ENCODE results near the gene SGCA.

The SGCA gene

DNA sequence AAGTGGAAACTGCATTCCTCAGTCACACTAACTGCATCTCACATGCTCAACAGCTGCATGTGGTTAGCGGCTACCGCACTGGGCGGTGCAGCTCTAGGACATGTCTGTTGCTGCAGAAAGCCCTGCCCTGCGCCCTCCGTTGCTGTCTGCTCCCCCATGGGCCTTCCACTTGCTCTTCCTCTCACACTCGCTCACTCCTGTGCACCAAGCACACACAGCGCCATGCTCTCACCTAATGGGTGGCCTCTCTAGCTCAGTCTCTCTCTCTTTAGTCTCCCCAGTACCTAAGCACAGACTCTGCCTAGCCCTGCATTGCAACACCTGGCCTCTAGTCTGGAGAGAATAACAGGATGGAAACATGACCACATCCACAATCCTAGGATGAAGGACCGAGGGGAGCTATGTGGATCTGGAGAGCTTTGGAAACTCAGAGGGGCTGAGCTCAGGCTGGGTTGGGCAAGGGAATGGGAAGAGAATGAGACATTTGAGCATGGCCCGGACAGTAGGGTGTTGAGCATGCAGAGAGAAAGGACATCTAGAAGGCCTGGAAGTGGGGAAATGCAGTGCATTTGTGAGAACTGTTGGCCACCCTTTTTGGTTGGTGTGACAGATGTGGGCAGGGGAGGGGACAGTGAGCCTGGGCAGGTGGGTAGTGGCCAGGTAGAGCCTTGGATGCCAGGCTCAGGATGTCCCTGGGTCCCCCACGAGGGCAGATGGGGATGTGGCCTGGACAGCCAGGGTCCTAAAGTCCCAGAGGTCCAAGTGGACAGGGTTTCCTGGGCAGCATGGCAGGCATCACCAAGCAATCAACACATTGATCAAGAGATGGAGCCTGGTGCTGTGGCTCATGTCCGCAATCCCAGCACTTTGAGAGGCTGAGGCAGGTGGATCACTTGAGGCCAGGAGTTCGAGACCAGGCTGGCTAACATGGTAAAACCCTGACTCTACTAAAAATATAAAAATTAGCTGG, 16.1 kb downstream of the SGCA start:
- no peak for DNase-seq (ENCODE audit: low read depth in 2 of 2, low spot score in 1 of 2)

DNA sequence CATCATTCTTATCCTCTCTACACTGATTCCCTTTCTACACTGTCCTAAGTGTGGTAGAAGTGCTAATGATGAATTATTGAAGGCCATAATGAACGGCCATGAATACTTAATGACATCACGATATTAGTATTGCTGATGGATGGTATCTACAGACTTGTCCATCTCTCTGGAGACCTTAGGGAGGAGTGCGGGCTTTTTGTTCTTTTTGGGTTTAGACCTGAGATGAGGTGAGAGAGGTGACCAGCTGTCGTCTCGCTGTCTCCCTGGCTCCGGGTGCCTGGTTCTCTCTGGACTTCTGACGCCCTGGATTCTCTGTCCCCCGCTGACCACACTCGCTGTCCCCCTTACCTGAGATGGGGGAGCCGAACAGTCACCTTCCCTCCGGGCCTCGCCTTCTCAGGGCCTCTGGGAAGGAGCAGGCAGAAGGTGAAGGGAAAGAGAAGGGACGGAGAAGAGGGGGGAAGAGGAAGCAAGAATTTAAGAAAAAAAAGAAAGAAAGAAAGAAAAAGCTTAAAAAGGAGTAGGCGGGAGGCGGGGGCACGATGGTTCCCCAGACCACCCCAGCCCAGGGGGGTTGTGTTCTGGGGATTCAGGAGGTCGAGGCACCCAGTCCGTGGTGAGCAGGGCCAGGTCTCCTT, 17.1 kb downstream of the SGCA start:
- DNase-seq (ENCODE audit: low read depth in 2 of 2, low spot score in 1 of 2), result no peak

DNA sequence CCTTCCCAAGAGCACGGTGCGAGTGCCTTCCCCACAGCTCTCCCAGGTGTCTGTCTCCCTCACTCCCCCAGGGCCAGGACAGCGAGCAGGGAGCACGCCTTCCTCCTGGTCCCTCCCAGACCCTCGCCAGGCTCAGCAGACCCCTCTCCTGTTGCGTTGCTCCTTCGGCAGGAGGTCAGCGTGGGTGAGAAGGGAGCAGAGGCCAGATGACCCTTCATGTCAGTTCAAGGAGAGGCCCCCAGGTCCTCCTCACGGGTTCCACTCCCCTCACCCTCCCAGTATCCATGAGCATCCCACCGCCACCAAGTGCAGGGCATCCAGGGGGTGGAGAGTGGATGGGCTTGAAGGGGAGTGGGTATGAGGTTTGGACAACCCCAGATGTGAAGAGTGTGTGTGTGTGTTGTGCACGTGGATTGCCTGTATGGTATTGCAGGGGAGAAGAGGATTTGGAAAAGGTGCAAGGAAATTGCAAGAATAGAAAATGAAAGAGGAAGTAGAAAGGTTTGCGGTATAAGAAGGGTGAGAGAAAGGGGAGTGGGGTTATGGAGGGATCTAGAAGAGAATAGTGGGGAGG, 17.7 kb downstream of the SGCA start:
- no peak for DNase-seq (ENCODE audit: low read depth in 2 of 2, low spot score in 1 of 2)

DNA sequence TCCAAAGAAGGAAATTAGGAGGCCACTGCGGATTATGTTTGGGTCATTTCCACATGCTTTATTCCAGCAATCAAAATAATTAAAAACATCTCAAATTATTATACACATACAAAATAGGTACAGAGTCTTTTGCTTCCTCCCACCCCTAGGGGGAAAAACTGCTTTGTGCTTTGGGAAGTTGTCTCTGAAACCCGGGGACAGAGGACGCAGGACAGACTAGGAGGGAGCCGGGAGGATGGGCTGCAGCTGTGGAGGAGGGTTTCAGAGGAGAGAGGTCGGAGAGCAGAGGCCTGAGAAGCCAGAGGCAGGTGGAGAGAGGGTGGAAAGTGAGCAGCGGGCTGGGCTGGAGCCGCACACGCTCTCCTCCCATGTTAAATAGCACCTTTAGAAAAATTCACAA, 18.3 kb downstream of the SGCA start:
- DNase-seq (ENCODE audit: low read depth in 2 of 2, low spot score in 1 of 2), result no peak

DNA sequence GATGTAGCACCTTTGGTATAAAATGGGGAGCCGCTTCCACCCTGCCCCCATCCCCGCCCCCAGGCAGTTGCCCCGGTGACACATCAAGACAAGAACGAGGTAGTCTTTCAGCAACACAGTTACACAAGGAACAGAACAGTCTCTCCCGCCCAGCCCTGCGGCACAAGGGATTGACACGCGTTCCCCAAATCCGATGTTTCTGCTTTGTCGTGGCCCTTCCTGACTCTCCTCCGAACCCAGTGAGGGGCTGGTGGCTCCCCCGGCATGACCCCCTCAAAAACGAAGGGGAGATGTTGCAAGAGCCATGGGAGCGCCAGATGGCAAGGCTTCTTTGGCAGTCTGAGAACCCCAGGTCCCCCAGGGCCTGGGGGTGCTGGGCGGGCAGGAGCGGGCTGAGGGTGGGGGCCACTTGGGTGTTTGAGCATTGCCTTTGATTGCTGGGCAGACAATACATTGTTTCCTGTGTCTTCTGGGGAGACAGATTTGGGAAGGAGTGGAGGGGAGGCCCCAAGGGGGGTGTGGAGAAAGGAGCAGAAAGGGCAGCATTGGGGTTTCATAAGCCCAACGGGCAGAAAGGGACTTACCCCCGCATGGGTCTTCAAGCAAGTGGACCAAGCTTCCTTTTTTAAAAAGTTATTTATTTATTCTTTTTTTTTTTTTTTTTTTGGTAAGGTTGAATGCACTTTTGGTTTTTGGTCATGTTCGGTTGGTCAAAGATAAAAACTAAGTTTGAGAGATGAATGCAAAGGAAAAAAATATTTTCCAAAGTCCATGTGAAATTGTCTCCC, 19.0 kb downstream of the SGCA start:
- DNase-seq (ENCODE audit: low read depth in 2 of 2, low spot score in 1 of 2), result no peak

DNA sequence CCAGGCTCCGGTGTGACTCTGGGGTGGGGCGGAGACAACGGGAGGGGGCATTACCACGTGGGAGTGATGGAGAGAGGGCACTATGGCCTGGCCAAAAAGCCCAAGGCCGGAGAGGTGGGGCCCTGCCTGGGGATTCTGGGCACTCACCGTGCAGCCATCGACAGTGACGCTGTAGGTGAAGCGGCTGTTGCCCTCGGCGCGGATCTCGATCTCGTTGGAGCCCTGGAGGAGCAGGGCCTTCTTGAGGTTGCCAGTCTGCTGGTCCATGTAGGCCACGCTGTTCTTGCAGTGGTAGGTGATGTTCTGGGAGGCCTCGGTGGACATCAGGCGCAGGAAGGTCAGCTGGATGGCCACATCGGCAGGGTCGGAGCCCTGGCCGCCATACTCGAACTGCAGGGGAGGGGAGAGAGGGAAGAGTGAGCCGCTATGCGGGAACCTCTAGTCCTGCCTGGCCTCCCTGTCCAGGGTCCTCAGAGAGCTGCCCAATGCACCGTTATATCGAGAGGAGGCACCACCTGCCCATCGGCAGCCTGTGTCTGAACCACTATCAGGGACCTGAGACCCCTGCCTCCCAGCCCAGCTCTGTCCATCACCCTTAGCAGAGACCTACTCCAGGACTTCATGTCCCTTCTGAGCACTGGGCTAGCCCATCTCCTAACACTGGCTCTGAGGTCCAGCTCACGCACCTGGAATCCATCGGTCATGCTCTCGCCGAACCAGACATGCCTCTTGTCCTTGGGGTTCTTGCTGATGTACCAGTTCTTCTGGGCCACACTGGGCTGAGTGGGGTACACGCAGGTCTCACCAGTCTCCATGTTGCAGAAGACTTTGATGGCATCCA, 20.0 kb downstream of the SGCA start:
- DNase-seq (ENCODE audit: low read depth in 2 of 2, low spot score in 1 of 2), result no peak

DNA sequence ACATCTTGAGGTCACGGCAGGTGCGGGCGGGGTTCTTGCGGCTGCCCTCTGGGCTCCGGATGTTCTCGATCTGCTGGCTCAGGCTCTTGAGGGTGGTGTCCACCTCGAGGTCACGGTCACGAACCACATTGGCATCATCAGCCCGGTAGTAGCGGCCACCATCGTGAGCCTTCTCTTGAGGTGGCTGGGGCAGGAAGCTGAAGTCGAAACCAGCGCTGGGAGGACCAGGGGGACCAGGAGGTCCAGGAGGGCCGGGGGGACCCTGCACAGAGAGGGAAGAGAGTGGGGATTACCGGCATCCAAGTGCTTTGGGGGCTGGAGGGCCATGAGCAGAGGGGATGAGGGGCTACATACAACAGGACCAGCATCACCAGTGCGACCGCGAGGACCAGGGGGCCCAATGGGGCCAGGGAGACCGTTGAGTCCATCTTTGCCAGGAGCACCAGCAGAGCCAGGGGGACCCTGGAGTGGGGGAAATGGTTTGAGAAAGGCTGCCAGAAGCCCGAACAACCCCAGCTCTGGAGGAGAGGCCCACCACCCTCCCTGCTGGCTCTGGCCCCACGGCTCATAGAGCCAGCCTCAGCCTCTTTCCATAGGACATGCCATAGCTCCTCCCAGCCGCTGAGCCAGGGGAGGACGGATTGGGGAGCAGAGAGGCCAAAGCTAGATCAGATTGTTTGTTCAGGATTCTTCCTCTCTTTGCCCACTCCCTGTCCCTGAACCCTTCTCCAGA, 21.0 kb downstream of the SGCA start:
- DNase-seq (ENCODE audit: low read depth in 2 of 2, low spot score in 1 of 2), result no peak

DNA sequence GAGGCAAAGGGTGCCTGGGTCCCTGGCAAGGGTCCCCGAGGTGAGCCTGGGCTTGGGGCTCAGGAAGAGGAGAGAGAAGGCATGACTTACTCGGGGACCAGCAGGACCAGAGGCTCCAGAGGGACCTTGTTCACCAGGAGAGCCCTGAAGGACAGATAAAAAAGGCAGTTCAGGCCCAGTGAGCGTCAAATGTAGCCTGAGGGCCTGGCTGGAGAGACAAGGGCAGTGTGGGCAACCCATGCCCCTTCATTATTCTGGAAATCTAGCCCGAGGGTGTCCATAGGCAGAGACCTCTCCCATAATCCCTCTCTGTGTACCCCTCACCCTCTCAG, 21.6 kb downstream of the SGCA start:
- no peak for DNase-seq (ENCODE audit: low read depth in 2 of 2, low spot score in 1 of 2)

DNA sequence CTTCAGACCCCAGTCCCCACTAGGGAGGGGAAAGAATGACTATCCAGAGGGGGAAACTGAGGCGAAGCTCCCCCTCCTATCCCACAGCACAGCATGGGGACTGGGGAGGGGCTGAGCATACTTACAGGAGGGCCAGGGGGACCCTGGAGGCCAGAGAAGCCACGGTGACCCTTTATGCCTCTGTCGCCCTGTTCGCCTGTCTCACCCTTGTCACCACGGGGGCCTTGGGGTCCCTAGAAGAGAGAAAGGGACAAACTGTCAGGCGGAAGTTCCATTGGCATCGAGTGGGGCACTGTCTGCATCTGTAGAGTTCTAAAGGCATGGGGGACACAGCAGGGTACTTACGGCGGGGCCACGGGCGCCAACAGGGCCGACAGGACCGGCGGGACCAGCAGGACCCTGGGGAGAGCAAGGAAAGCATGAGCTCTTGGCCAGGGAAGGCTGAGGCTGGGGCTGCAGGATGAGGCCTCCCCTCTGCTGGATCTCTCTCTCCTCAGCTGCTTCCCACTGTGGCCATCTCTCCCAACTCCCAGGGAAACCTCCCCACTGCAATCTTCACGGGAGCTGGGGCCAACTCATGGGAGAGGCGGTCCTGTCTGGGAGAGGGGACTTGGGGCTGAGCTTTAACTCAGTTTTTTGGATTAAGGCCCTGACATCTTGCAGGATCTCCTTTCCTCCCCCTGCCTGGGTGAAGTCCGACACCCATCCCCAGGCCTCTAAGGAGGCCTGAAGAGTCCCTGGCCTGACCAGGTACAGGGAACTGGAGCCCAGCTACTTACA, 22.1 kb downstream of the SGCA start:
- no peak for DNase-seq (ENCODE audit: low read depth in 2 of 2, low spot score in 1 of 2)

DNA sequence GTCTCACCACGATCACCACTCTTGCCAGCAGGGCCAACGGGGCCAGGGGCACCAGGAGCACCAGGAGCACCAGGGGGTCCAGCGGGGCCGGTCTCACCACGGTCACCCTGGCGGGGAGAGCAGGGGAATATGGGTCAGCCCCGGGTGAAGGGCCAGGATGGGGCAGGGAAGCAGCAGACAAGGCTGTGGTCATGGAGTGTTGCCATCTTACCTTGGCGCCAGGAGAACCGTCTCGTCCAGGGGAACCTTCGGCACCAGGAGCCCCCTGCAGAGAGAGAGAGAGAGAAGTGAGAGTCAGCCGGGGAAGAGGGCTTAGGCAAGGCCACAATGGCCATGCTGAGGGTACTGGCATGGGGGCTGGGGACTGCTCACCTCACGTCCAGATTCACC, 22.7 kb downstream of the SGCA start:
- DNase-seq (ENCODE audit: low read depth in 2 of 2, low spot score in 1 of 2), result no peak

DNA sequence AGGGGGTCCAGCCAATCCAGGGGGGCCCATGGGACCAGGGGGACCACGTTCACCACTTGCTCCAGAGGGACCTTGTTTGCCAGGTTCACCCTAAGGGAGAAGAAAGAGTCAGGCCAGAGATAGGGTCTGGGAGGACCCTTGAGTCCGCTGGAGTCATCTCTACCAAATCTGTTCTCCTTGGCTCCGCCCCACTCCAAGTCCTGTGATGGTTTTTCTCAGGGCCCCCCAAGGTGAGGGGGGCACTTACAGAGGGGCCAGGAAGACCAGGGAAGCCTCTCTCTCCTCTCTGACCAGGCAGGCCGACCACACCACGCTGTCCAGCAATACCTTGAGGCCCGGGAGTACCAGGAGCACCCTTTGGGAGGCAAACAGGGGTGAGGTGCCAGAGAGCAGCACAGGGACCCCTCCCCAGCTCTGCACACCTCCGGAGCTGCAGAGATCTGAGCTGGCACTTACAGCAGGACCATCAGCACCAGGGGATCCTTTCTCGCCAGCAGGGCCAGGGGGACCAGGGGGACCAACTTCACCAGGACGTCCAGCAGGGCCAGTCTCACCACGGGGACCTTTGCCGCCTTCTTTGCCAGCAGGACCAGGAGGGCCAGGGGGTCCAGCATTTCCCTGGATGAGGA, 23.2 kb downstream of the SGCA start:
- DNase-seq (ENCODE audit: low read depth in 2 of 2, low spot score in 1 of 2), result no peak

DNA sequence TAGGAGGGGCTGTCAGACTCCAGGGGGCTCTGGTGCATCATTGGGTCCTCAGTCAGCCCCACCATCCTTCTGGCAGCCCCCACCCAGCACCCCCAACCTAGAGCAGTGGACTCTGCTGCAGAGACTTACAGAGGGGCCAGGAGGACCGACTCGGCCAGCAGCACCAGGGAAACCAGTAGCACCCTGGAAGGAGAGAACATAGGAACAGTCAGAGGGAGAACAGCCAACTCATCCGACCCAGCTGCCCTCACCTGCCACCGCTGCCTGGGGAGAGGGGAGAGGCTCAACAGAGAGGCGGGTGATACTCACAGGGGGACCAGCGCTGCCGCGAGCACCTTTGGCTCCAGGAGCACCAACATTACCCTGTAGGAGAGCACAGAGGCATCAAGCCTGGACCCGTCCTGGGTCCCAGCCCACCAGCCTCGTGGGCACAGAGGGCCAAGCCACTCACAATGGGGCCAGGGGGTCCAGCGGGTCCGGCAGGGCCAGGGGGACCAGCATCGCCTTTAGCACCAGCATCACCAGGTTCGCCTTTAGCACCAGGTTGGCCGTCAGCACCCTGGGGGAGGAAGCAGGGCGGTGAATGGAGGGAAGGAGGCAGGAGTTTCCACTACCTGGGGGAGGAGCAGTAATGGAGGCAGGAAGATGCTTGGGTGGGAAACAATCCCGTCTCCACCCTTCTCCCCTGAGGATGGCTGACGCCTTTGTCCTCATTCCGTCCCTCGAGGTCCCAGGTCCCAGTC, 23.9 kb downstream of the SGCA start:
- DNase-seq (ENCODE audit: low read depth in 2 of 2, low spot score in 1 of 2), result no peak

DNA sequence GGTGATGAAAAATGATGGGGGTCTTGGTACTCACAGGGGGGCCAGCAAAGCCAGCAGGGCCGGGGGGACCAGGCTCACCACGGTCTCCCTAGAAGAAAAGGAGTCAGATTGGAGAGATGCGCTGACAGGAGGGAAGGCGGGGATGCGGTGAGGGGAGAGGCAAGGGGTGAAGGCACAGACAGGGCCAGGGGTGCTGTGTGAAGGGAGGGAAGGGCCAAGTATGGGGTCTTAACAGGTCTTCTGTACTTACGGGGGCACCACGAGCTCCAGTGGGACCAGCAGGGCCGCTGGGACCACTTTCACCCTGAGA, 24.4 kb downstream of the SGCA start:
- no peak for DNase-seq (ENCODE audit: low read depth in 2 of 2, low spot score in 1 of 2)

DNA sequence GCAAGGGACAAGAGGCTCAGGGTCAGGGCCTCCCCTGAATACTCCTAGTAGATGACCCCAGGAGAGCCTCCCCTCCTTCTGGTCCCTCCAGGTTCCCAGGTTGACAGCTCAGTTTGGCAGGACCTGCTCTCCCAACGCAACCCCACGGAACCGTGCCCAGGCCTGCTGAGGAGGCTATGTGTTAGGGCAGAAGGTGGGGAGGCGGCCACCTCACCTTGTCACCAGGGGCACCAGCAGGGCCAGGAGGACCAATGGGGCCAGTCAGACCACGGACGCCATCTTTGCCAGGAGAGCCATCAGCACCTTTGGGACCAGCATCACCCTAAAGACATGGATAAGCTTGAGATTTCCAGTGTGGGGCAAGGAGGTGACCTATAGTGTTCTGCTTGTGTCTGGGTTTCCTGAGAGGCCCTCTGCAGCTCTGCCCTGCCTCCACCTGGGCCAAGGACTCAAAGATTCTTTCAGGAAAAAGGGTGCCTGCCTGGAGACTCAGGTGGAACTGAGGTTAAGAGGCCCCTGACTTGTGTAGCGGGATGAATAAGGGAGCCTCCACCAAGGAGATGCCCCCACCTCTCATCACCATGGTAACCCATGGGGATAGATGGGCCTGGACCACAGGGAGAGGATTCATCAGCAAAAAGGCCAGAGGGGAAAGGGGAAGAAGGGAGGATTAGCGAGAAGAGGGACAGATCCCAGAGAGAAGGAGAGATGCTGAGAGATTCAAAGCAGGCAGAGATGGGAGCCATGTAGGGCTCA, 25.0 kb downstream of the SGCA start:
- DNase-seq (ENCODE audit: low read depth in 2 of 2, low spot score in 1 of 2), result no peak

DNA sequence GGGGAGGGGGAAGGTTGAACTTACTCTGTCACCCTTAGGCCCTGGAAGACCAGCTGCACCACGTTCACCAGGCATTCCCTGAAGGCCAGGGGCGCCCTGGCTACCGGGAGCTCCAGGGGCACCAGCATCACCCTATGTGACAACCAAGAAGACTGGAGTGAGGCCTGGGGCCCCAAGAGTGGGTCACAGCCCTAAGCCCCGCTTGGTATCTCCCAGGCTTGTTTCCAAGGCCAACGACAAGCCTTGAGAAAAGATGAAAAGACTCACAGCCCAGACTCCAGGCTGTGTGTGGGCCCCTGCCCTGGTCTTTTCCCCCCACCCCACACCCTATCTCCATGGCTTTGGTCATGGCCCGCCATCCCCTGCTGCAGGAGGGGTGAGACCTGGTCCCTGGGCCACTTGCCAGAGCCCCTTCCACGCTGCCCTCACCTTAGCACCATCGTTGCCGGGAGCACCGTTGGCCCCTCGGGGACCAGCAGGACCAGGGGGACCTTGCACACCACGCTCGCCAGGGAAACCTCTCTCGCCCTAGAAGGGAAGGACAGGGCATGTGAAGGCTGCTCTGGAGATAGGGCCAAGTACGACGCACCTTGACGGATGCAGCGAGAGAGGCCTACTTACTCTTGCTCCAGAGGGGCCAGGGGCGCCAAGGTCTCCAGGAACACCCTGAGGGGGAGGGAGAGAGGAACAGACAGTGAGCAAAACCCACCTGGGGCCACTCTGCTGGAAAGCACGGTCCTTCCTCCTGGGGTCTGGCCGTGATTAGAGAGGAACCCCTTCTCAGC, 25.7 kb downstream of the SGCA start:
- no peak for DNase-seq (ENCODE audit: low read depth in 2 of 2, low spot score in 1 of 2)

DNA sequence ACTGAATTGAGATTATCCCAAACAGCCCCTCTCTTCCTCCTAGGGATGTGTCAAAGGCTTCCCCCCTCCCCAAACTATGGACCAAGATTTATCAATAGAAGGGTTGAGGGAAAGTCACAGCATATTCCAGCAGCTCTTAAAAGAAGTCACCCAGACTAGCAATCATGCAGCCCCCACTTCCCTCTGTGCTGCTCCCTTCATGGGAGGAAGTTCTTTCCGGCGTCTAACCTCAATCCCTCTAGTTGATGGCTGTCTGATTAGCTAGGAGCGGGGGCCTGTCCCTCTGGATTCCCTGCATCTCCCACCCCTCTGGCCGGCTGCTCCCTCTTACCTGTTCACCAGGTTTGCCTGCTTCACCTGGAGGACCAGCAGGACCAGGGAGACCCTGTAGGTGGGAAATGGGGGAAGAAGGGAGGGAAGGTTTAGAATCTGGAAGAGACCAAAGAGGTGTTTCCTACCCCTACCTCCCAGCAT, 26.4 kb downstream of the SGCA start:
- no peak for DNase-seq (ENCODE audit: low read depth in 2 of 2, low spot score in 1 of 2)

Data from stimulated activated CD8-positive, alpha-beta memory T cell treated with anti-CD3 and anti-CD28 coated beads, Interleukin-4, amount 100 ng/mL, for 4 hours (primary cell).